Measurements from ENCODE around the gene CLP1.
A peak's percentile ranks its signal among the peaks of the same experiment; 100 is the strongest.
"Not testable (repeated sequence)": the region's sequence is repeated elsewhere in the genome, so short reads cannot be mapped to it uniquely, and the experiment has no call there.

CLP1 gene

DNA sequence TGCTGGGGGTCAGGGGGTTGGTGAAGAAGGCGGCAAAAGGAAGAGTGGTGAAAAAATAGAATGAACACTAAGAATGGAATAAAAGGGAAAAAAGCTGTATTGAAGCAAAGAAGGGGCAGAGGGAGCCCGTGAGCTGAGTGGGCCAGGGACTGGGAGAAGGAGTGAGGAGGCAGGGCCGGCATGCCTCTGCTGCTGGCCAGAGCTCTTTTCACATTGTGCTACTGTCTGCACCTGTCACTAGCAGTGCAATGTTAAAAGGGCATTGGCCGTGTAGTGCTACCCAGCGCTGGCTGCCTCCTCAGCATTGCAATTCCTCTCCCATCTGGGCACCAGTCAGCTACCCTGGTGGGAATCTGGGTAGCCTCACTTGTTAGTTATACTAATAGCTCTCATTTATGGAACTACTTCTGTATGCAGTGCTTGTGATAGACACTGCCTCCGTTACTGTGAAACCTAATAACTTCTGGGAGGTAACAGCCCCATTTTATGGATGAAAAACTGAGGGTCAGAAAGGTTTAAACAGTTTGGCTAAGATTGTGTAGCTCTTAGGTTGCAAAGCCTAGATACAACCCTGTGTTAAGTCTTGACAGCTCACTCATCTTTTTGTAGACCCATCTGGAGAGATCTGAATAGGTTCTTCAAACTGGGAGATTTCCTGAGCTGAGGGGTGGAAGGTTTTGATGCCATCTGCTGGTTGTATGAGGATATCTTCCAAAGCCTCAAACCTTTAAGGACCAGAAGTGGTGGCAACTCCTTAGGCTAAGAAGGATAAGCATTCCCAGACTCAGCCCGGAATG is 16.4 kb upstream of the CLP1 start:
- DNase-seq (ENCODE audit: low read depth): peak; percentile 72

DNA sequence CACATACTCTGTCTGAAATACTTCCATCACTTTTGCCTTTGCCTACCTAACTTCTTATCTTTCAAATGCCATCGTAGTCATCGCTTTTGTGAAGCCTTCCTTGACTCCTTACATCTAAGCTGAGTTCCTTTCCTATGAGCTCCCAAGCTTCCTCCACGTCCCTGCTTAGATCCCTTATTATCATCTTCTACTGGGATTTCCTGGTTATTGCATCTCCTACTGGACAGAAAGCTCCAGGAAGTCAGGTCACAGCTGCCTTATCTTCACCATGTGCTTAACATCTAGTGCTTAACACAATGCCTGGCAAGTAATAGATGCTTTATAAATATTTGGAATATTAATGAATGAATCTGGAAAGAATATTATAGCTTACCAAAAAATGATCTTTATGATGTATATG is 13.8 kb upstream of the CLP1 start:
- DNase-seq (ENCODE audit: low read depth): peak; percentile 35

DNA sequence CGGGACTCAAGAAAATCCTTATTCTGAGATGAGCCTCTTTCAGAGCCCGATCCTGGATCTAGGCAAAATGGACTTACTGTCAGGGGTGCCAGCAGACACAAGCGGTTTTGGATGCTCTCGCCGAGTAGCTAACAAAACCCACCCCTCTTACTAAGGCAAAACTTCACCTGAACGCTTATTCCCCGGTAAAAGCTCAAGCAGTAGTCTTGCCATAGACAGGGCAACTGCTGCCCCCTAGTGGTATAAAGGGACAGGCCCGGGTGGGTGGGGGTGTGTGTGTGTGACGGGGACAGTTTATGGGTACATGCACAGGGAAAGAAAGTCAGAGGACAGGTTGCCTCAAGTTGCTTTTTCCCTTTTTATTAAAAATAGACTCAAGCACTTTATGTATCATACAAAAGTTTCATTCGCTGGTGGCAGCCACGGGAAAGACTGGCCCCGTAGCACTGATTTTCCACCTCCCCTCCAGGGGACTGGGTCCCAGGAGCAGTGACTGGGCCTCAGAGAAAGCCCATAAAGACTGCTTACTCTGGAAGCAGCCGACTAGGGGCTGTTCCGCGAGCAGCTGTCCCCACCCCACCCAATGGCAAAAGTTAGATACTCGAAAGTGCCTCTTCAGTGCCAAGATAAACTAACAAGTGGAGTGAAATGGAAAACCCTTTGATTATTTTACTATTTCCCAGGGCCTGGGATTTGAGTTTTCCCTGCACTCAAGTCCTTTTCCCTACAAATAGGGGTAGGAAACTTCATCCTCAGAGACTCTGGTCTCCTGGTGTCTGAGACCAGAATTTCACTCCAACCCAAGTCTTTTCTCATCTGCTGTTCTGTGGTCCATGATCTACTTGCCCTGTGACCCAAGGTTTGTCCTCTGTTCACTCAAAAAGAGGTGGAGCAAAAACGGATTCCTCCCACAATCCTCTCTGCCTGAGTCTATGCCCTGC is 12.5 kb upstream of the CLP1 start:
- DNase-seq (ENCODE audit: low read depth): peak; percentile 72

DNA sequence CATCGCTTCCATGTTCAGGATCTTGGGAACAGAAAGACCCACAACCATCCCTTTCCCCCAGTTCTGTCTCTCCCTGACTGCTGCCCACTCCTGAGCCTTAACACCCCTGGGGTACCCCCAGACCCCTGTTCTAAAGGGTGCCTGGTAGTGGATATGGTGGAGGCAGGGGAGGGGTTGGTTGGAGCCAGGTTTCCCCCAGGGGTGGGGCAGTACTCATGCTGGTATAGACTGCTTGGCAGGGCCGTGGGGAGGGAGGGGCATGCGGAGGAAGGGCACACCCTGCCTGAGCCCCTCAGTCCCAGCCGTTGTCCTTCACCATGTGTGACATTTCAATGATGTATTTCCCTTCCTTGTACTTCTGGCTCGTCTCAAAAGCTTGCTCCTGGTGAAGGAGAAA is 11.9 kb upstream of the CLP1 start:
- DNase-seq (ENCODE audit: low read depth): no peak

DNA sequence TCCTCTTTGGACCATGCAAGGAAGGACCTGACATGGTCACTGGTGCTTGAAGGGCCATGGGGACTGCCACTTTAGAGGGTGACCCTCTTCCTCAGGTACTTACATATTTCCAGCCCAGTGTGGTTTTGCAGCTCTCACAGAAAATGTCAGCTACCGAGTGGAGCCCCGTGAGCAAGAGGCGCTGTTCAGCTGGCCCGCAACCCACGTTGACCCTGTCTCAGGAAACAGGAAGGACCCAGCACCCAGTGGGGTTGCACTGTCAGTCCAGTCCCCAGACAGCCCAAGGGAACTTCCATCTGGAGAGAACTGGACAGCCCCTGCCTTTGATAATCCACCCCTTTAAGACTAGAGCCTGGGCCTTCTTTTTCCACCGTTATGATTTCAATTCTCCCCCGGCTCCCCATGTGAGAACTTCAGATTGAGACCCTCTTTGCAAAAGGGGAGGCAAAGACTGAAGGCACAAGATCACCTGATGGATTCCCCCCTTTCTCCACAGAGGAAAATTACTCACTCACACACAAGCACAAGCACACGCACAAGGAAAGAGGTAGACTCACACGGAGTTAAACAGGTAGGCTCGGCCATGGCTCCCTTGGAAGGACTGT is 11.3 kb upstream of the CLP1 start:
- no peak for DNase-seq (ENCODE audit: low read depth)

DNA sequence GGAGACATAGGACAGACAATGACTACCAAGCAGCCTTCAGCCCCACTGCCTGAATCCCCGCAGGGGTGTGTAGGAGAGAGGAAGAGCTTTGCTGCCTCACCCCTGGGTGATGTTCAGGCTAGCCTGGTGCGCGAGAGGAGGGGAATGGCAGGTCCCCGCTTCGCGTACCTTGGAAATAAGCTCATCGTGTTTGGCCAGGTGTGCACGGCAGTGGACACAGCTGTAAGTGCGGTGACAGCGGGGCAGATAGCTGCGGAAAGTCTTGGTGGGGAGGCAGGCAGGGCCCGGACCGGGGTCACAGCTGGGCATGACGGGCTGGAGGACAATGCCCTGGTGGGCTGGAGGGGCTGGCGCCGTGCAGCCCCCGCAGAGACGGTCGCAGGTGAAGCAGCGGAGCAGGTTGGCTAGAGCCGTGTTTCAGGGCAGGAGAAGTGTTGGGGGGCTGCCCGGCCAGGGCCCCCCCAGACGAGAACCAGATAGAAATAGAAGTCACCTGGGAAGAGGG is 10.7 kb upstream of the CLP1 start:
- no peak for DNase-seq (ENCODE audit: low read depth)

DNA sequence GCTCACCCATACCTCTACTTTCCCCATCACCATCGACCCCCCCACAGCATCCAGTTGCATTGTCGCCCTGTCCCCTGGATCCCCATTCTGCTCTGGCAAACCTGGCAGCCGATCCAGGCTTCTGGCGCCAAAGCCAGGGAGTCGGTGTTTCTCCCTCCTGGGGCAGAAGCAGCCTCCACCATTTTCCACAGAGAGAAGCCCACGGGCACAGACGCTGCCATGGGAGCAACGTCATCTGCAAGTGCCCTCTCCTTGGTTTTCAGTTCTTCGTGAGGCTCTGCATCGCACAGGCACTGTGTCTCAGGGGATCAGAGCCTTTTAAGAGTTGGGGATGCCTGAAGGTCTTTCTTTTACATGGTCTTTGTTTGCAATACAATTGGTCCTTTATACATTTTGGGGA is 10.2 kb upstream of the CLP1 start:
- DNase-seq (ENCODE audit: low read depth): no peak

DNA sequence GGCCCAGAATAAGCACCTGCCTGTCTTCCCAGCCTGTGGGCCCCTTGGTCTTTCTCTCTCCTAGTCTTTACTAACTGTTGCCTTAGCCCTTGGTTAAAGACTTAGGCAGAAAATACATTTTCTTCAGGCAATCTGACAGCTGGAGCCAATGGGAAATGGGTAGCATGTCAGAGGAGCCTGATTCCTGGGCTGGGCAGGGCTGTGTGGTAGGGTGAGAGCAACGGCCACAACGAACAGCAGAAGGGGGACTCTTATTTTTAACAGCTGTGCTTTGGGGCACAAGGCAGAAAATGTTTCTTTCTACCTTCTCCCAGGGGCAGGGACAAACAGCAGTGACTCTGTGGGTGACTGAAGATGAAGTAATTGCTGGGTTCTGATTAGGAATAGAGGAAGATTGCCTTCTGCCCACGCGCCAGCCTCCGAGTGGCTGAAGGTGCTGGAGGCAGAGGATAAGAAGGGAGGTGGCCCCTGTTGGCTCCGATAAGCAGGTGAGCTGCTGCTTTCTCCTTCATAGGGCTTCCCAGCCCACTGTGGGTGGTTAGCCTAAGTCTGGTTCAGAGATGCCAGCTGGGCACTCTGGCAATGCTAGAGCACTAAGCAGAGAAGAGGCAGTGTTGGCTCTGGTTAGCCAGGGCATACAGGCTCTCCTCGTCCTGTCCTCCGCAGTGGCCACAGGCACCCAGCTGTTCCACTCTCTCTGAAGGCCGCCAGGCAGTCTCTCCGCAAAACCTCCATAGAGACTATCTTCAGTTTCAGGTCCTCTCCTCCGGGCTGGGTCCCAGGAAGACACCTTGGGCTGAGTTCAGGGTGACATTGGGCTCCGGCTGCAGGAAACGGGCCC is 9.4 kb upstream of the CLP1 start:
- peak; percentile 40 for DNase-seq (ENCODE audit: low read depth)

DNA sequence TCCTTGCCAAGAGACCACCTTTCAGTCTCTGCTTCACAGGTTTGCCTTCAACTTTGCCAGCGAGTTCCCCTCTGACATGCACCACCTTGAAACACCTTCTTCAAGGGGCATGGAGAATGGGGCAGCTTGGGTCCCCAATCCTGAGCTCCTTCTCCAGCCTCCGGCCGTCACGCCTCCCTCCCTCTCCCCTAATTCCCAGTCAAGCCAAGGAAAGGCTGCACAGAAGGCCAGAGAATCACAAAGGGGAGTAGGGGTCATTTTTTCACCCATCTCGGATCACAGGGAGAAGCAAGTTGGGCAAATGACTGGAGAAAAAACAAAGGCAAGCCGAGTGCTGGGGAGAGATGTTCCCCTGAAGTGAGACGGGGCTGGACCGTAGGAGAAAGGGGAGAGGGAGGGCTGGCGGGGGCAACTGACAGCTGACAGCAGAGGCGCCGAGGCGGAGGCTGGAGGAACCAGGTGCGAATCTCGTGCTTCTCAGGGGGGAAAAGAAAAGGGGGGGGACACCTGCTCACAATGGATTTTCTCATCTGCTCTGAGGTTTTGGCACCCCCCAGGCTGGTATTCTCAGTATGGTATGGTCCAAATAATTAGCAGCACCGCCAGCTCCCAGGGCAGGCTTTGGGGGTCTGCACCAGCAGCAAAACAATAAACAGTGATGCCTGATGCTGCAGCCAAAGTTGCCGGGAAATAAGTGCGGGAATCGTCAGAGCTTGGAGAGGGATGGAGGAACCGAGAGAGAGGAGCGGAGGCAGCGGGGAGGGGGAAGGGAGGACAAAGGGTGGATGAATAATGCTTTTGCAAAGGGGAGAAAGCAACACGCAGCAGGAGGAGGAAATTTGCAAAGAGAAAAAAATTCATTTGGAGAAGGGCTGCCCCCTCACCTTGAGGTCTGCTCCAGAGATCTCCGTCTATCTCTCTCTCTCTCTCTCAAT is 8.5 kb upstream of the CLP1 start:
- peak; percentile 54 for DNase-seq (ENCODE audit: low read depth)

DNA sequence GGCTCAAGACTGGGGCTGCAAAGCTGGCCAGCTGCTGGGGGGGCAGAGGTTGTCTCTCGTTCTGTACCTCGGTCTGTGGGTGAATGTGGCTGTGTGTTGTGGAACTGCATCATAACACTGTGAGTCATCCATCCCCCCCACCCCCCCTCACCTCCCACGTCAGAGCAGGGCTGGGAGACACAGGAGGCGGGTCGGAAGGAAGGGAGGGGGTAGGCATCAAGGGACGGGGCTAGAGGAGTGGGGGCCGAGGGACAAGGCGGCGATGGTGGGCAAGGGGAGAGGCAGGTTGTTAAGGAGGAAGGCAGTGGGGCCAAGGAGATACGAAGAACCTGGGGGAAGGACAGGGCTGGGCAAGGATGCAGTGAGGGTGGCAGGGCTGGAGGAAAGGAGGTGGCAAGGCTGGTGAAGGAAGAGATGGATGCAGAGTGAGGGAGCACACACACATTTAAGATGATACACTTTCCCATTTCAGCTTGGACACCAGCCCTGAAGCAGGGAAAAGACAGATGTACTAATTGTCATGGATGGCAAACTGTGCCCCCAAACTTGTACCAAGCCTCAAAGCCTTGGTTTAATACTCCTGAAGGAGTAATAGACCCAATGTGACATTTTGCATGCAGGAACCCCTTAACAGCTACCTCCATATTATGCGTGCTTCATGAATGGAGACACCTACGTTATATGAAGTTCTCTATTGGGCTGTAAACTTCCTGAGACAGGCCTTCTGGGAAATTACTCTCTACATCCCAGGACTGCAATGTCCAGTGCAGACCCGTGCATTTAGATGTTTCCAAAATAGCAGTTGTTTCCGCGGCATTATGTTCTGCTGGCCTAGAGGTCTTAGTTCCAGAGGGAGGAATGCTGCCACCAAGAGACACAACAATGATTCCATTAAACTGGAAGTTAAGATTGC is 7.5 kb upstream of the CLP1 start, which contains the start of gene YPEL4:
Gene YPEL4 (minus strand): TSS at position 87 of the 913 bp plus-strand sequence. CDS start 2,805 bp downstream, outside the sequence.
- peak; percentile 88 for DNase-seq (ENCODE audit: low read depth)

DNA sequence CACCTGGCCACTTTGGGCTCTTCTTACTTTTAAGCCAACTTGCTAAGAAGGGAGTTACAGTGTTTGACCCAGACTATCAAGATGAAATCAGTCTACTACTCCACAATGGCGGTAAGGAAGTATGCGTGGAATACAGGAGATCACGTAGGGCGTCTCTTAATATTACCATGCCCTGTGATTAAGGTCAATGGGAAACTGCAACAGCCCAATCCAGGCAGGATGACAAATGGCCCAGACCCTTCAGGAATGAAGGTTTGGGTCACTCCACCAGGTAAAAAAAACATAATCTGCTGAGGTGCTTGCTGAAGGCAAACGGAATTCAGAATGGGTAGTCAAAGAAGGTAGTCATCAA is 6.8 kb upstream of the CLP1 start:
- DNase-seq (ENCODE audit: low read depth): no peak

DNA sequence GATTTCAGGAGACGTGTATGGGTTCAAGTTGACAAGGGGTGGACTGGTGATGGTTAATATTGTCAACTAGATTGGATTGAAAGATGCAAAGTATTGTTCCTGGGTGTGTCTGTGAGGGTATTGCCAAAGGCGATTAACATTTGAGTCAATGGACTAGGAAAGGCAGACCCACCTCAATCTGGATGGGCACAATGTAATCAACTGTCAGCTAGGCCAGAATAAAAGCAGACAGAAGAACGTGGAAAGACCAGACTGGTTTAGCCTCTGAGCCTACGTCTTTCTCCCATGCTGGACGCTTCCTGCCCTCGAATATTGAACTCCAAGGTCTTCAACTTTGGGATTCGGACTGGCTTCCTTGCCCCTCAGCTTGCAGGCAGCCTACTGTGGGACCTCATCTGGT is 6.2 kb upstream of the CLP1 start:
- DNase-seq (ENCODE audit: low read depth): no peak

DNA sequence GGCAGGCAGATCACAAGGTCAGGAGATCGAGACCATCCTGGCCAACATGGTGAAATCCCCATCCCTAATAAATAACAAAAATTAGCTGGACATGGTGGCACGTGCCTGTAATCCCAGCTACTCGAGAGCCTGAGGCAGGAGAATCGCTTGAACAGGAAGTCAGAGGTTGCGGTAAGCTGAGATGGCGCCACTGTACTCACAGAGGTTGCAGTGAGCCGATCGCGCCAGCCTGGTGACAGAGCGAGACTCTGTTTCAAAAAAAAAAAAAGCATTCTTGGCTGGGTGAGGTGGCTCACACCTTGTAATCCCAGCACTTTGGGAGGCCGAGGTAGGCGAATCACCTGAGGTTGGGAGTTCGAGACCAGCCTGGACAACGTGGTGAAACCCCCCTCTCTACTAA is 5.3 kb upstream of the CLP1 start:
- not testable (repeated sequence) for DNase-seq (ENCODE audit: low read depth)

DNA sequence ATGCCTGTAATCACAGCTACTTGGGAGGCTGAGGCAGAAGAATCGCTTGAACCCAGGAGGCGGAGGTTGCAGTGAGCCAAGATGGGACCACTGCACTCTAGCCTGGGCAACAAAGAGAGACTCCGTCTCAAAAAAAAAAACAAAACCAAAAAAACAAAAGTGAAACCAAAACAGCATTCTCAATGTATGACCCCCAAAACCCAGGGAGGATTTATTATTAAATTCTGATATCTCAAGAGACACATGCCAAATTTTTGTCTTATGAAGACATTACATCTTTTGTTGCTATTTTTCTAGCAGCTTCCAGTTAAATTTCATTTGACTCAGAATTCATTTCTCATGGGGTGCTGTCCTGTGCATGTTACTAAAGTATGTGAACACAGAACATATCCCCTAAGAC is 4.9 kb upstream of the CLP1 start:
- no peak for DNase-seq (ENCODE audit: low read depth)

DNA sequence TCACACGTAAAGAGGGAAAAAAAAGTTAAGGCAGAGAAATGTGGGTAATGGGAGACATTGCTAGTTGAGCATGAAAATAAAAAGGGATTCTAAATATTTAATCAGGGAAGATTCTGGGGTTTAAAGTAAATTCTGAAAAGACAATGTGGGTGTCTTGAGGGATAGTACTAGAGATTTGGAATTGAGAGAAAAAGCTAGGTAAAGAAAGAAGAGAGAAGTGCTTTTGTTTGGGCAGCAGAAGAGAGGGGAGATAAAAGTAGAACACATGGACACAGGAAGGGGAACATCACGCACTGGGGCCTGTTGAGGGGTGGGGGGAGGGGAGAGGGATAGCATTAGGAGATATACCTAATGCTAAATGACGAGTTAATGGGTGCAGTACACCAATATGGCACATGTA is 4.4 kb upstream of the CLP1 start:
- DNase-seq (ENCODE audit: low read depth): no peak

DNA sequence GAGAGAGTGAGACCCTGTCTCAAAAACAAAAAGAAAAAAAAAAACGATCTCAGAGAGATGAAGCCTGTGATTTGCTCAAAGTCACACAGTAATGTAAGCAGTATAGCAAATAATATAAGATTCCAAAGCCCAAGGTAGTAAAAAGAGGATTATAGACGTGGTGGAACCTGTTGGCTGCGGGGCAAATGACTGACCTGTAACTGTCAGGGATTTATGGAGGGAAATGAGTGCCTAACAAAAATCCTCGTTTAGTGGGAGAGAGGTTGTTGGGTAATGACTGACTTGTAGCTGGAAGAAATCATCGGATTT is 723 bp upstream of the CLP1 start:
- no peak for DNase-seq (ENCODE audit: low read depth)

DNA sequence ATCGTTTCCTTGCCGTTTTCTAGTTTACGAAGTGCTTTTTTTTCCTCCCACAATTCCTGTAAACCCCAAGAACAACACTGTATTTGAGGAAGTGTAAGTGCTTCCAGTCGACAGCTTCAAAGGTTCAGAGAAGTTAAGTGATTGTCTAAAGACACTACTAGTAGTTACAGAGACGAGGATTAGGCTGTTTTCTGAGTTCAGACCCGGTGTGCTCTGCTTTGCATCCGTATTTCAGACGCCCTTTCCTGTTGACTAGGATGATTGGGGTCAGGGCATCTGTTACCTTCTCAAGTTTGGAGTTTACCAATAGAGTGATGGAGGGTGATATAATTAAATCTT is 430 bp downstream of the CLP1 start:
- no peak for DNase-seq (ENCODE audit: low read depth)

DNA sequence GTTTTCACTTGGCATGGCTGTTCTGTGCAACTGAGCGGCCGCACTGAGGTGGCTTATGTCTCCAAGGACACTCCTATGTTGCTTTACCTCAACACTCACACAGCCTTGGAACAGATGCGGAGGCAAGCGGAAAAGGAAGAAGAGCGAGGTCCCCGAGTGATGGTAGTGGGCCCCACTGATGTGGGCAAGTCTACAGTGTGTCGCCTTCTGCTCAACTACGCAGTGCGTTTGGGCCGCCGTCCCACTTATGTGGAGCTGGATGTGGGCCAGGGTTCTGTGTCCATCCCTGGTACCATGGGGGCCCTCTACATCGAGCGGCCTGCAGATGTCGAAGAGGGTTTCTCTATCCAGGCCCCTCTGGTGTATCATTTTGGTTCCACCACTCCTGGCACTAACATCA is 2.1 kb downstream of the CLP1 start:
- DNase-seq (ENCODE audit: low read depth): no peak

DNA sequence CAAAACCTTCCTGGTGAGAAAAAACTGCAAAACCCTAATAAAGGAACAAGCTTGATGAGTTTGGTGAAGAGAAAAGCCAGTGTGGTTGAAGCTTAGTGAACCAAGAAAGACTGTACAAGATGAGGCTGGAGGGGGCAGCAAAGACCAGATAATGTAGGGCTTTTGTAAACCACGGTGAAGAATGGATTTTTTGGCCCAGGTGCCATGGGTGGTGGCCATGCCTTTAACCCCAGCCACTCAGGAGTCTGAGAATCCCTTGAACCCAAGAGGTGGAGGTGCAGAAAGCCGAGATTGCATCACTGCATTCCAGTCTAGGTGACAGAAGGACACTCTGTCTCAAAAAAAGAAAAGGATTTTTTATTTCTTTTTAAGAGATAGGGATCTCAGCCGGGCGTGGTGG is 5.3 kb downstream of the CLP1 start:
- no peak for DNase-seq (ENCODE audit: low read depth)

DNA sequence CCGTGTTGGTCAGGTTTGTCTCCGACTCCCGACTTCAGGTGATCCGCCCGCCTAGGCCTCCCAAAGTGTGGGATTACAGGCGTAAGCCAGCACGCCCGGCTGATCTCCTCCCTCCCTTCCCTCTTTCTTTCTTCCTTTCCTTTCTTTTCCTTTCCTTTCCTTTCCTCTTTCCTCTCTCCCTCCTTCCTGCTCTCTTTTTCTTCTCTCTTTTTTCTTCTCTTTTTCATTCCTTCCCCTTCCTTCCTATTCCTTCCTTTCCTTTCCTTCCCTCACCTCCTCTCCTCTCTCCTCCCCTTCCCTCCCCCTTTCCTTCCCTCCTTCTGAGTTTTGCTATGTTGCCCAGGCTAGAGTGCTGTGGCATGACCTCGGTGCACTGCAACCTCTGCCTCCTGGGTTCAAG is 6.4 kb downstream of the CLP1 start:
- no peak for DNase-seq (ENCODE audit: low read depth)

Measured in EH (cell line).